NT2/D1 (cell line): ENCODE data around the gene PTPRN2.

Source experiments
- SUZ12 ChIP-seq: IDR thresholded peaks from 2 replicates; pipeline ENCODE4 v1.6.1; 2011; ENCODE audit not compliant: insufficient read length, insufficient read depth; ENCODE audit errors: extremely low read depth
- YY1 ChIP-seq: IDR thresholded peaks from 2 replicates; pipeline ENCODE4 v1.6.1; 2011; ENCODE audit not compliant: insufficient read length, insufficient read depth
- ZNF274 ChIP-seq: IDR thresholded peaks from 2 replicates; pipeline ENCODE4 v1.6.1; 2011; ENCODE audit warnings: mild to moderate bottlenecking, low read depth, low read length

DNA sequence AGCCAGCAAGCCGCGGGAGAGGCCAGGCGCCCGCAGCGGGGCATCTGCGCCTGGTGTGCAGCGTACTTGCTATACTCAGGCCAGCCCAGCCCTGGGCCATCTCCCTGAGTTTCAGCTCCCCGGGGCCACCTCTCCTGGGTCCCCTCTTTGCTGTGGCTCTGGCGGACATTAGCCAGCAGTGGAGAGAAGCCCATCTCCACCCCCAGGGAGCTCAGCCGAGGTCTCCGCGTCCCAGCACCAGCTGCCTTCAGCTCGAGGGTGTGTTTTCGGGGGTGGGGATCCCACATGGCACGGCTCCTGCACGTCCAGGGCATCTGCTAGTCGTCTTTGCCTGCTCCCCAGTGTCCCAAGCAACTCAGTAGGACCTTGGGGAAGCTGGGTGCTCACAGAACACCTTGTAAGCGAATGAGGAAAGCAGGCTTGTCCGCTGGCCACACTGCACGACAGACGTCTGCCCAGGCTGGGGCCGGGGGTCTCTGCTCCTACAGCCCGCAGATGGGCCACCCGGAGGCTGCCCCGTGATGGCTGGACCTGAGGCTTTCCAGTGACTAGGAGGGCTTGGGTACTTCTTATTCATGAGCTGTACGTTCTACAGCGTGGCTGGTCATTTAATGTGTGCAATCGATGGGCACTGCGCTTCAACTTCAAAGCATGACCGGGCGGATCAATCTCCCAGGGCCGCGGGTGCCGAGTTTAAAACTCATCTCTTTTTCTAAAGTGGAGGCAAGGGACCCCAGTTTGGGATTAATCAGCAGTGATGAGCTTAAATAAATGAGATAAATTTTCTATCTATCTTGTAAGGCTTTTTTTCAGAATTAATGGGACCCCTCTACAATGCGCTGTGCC is 795.2 kb downstream of the PTPRN2 start:
- no peak for TF ChIP-seq YY1
- no peak for TF ChIP-seq ZNF274
- TF ChIP-seq SUZ12, result no peak
